Gastrocnemius medialis (tissue), 4 donors: ENCODE data around the gene PITX3. TPM values are rescaled to one million over a fixed set of nuclear protein-coding genes. Genes with fewer than 3 reads are reported as not detected.
"Not testable (repeated sequence)": the region's sequence is repeated elsewhere in the genome, so short reads cannot be mapped to it uniquely, and the experiment has no call there.

Source experiments
- ATAC-seq, 2 donors: fragments of 150-250 bp; one replicate each; pipeline ENCODE4 v1.9.1; 2016
- DNase-seq, 2 donors: peaks; one replicate each; pipeline ENCODE4 v3.0.0-alpha.2; 2019
- H3K27ac ChIP-seq, 4 donors: fragments of 200-600 bp; sonication (generic); 1 replicate in 1 of 4; 2 replicates in 3 of 4; pipeline ENCODE4 v1.5.1; 2016 to 2018; ENCODE audit warnings: mild to moderate bottlenecking in 2 of 4, moderate library complexity in 1 of 4
- H3K27me3 ChIP-seq, 3 donors: fragments of 200-600 bp; sonication (generic) in 2 of 3; 1 replicate in 1 of 3; 2 replicates in 2 of 3; pipeline versions ENCODE4 v1.5.1 to v1.6.0; 2016 to 2019; ENCODE audit warnings: mild to moderate bottlenecking in 1 of 3, moderate library complexity in 1 of 3
- H3K36me3 ChIP-seq, 2 donors: fragments of 200-600 bp; sonication (generic) in 1 of 2; one replicate each; pipeline ENCODE4 v1.5.1; 2017 to 2018
- H3K4me1 ChIP-seq, 2 donors: fragments of 200-600 bp; sonication (generic) in 1 of 2; one replicate each; pipeline ENCODE4 v1.5.1; 2016 to 2017; ENCODE audit warnings: mild to moderate bottlenecking in 2 of 2
- H3K4me3 ChIP-seq, 4 donors: fragments of 200-600 bp; sonication (generic) in 3 of 4; 1 replicate in 1 of 4; 2 replicates in 3 of 4; pipeline ENCODE4 v1.5.1; 2016 to 2019; ENCODE audit warnings: mild to moderate bottlenecking in 2 of 4
- H3K9me3 ChIP-seq, 3 donors: fragments of 200-600 bp; sonication (generic) in 2 of 3; 1 replicate in 1 of 3; 2 replicates in 2 of 3; pipeline ENCODE4 v1.5.1; 2016 to 2019
- POLR2A ChIP-seq, 2 donors: fragments of 450-650 bp; IDR thresholded peaks; one replicate each; pipeline ENCODE4 v1.6.1; 2017; ENCODE audit warnings: antibody characterized with exemption in 2 of 2, mild to moderate bottlenecking in 2 of 2, moderate library complexity in 2 of 2
- in situ Hi-C, 4 donors: fragments of 200-750 bp; cut with MboI; loops; one replicate each; pipeline versions ENCODE4 v1.15.0 to v1.8.0; 2017; ENCODE audit warnings: low sequenced_read_pairs in 4 of 4
- intact Hi-C: fragments of 100-400 bp; cut with DNase I; formaldehyde crosslinking; loops from one replicate; pipeline ENCODE4 v1.15.1; 2023; ENCODE audit warnings: low total_unique reads
- total RNA-seq, 4 donors: library from RNA; depleted of rRNA; stranded (reverse); fragments of >200 nt; gene quantifications; one replicate each; pipeline versions ENCODE4 v1.1.0 to v1.2.3, GENCODE V29; 2016
- TF ChIP-seq, protein P1 (sequence below), 5 experiments: fragments of 450-650 bp in 3 of 5; fragments of 200-600 bp in 2 of 5; sonication (generic) in 2 of 5; IDR thresholded peaks in 4 of 5; conservative IDR thresholded peaks in 1 of 5; 1 replicate in 4 of 5; 2 replicates in 1 of 5; pipeline ENCODE4 v1.5.1; 2016 to 2019; ENCODE audit warnings: antibody characterized with exemption in 5 of 5, mild to moderate bottlenecking in 3 of 5, moderate library complexity in 3 of 5

PITX3 gene
- total RNA-seq, 4 donors from 2014 or later = 4.2 to 8.9 (median 6.5) TPM

DNA sequence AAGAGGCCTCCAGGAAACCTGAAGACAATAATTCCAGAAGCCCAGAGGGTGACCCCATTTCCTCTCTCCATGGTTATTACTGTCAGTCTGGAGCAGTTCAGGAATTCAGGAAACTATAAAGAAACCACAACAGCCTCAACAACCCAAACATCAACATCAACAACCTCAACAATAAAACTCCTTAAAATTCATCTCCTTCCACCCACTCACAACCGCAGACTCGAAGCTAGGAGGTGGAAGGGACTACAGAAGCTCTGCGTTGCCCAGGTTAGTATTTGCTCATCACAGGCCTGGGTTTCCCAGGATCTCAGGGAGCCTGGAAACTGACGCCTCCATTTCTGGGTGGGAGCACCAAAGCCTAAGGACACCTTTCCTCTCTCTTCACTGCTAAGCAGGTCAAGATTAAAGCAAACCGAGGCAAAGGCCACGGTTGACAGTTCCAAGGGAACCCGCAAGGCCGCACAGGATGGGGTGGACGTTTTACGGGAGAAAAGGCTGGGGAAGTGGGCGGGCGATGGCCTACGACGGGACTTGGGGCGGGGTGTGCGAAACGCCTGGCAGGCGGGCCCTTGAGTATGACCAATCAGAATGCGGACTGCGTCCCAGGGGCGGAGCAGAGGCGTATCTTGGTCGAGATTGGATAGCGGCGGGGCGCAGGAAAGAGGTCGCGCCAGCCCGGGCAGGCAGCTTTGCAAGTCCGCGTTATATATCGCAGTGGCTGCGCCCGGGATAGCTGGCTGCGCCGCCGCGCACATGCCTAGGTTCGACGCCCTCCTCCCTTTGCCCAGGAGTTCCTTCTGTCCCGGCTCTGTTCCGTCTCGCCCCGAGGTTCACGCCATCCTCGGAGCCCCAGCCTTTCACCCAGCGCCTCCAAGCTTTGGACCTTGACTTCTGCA is 15.4 kb downstream of the PITX3 start, which contains the start of gene ELOVL3:
Gene ELOVL3, plus strand, starts transcription at position 654 of the 896 bp plus-strand sequence. CDS start 250 bp downstream, outside the sequence.
- intact Hi-C loops = loop anchor here (2.0 kb wide), 1 partner anchor 57 kb away; no protein-coding TSS in a partner anchor

DNA sequence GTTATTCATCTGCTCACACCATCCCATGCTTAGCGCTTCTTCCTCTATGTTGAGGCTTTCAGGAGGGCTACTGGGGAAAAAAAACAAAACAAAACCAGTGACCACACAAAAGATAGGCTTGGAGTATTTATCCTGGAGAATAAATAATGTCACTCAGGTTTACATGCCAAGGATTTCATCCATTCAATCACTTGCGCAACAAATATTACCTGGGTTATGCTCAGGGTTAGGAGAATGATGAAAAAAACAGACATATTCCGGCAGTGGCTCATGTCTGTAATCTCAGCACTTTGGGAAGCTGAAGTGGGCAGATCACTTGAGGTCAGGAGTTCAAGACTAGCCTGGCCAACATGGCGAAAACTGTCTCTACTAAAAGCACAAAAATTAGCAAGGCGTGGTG is 18.5 kb downstream of the PITX3 start:
- H3K36me3 ChIP-seq = no peaks in the 10 kb centered on the region

More for the DNA sequence above, 15.4 kb downstream of the PITX3 start, which contains the start of gene ELOVL3:
- Histone ChIP-seq H3K27ac (peak within 1 kb of the TSS; percentile 74 to 82 (median 79)), H3K4me1 (peaks cover 23 to 24% of the 10 kb centered on the region in 2 donors), H3K4me3 (peak within 1 kb of the TSS; percentile 41 to 55 (median 44)), H3K9me3 (no peaks in the 10 kb centered on the region), H3K36me3 (no peaks in the 10 kb centered on the region), H3K27me3 (no peaks in the 10 kb centered on the region)
- ATAC-seq = peak; percentile 84 to 89
- peak; percentile 89 to 93 for DNase-seq
- in situ Hi-C loops = loop anchor here (5.0 to 10.0 kb wide), 2 partner anchors 61 to 121 kb away; no protein-coding TSS in a partner anchor
- TF ChIP-seq POLR2A (IDR thresholded peaks at IDR 0.05) = peak in 1 of 2 donors; percentile 33
- TF ChIP-seq, protein P1, sequence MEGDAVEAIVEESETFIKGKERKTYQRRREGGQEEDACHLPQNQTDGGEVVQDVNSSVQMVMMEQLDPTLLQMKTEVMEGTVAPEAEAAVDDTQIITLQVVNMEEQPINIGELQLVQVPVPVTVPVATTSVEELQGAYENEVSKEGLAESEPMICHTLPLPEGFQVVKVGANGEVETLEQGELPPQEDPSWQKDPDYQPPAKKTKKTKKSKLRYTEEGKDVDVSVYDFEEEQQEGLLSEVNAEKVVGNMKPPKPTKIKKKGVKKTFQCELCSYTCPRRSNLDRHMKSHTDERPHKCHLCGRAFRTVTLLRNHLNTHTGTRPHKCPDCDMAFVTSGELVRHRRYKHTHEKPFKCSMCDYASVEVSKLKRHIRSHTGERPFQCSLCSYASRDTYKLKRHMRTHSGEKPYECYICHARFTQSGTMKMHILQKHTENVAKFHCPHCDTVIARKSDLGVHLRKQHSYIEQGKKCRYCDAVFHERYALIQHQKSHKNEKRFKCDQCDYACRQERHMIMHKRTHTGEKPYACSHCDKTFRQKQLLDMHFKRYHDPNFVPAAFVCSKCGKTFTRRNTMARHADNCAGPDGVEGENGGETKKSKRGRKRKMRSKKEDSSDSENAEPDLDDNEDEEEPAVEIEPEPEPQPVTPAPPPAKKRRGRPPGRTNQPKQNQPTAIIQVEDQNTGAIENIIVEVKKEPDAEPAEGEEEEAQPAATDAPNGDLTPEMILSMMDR (IDR thresholded peaks at IDR 0.05 in 4 of 5, conservative IDR thresholded peaks at IDR 0.05 in 1 of 5) = peak in 1 of 5 experiments; percentile 30

DNA sequence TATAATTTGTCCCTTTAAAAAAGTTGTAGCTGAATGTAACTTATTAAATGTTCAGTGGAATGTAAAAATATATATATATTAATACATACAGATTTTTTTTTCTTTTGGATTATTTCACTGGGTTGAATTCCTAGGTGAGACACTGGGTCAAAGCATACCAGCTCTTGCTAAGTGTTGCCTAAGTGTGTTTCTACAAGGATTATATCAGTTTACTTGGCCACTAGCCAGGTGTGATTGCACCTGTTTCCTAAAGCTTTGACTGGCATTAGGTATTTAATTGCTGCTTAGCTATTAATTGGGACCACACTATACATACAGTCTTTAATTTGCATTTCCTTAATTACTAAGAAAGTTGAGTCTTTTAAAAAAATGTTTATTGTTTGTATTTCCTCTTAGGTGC is 20.7 kb downstream of the PITX3 start:
- in situ Hi-C loops = loop anchor here in 2 of 4 donors (10.0 to 25.0 kb wide), 2 partner anchors 56 to 342 kb away; no protein-coding TSS in a partner anchor

More for the DNA sequence above, 18.5 kb downstream of the PITX3 start:
- in situ Hi-C loops (loop anchor here in 2 of 4 donors (10.0 to 25.0 kb wide), 2 partner anchors 58 to 340 kb away; no protein-coding TSS in a partner anchor), intact Hi-C loops (no loop called here)
- Histone ChIP-seq H3K9me3 (no peaks in the 10 kb centered on the region), H3K4me1 (peaks cover 13 to 24% of the 10 kb centered on the region in 2 donors), H3K27ac (no peak overlapping the region), H3K27me3 (no peaks in the 10 kb centered on the region), H3K4me3 (no peak overlapping the region)
- TF ChIP-seq, protein P1 (IDR thresholded peaks at IDR 0.05 in 4 of 5, conservative IDR thresholded peaks at IDR 0.05 in 1 of 5) = no peak
- TF ChIP-seq POLR2A (IDR thresholded peaks at IDR 0.05) = no peak
- DNase-seq (no peak), ATAC-seq (no peak)

DNA sequence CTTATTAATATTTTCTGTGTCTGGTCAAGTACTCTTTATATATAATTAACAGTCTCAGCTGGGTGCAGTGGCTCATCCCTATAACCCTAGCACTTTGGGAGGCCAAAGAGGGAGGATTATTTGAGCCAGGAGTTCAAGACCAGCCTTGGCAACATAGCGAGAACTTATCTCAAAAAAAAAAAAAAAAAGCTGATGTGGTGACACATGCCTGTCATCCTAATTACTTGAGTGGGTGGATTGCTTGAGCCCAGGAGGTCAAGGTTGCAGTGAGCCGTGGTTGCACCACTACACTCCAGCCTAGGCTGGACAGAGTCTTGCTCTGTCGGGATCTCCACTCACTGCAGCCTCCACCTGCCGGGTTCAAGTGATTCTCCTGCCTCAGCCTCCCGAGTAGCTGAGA is 21.9 kb downstream of the PITX3 start:
- no peak overlapping the region for H3K27ac ChIP-seq
- peaks cover 6 to 11% of the 10 kb centered on the region in 2 donors for H3K4me1 ChIP-seq
- no peaks in the 10 kb centered on the region for H3K27me3 ChIP-seq
- in situ Hi-C loops = loop anchor here in 1 of 4 donors (25.0 kb wide), 1 partner anchor 343 kb away; no protein-coding TSS in a partner anchor
- no peak for TF ChIP-seq POLR2A (IDR thresholded peaks at IDR 0.05)
- TF ChIP-seq, protein P1 (IDR thresholded peaks at IDR 0.05 in 4 of 5, conservative IDR thresholded peaks at IDR 0.05 in 1 of 5) = no peak
- DNase-seq (no peak), ATAC-seq (no peak)
- H3K36me3 ChIP-seq = no peaks in the 10 kb centered on the region
- intact Hi-C loops = no loop called here
- no peak overlapping the region for H3K4me3 ChIP-seq
- H3K9me3 ChIP-seq = no peaks in the 10 kb centered on the region

More for the DNA sequence above, 20.7 kb downstream of the PITX3 start:
- no peaks in the 10 kb centered on the region for H3K9me3 ChIP-seq
- no peak for DNase-seq
- peak in 1 of 2 donors; percentile 61 for ATAC-seq
- H3K27me3 ChIP-seq = no peaks in the 10 kb centered on the region
- H3K4me3 ChIP-seq = no peak overlapping the region
- intact Hi-C loops = no loop called here
- TF ChIP-seq, protein P1 (IDR thresholded peaks at IDR 0.05 in 4 of 5, conservative IDR thresholded peaks at IDR 0.05 in 1 of 5) = no peak
- no peak for TF ChIP-seq POLR2A (IDR thresholded peaks at IDR 0.05)
- no peak overlapping the region for H3K27ac ChIP-seq
- H3K4me1 ChIP-seq = peaks cover 10 to 16% of the 10 kb centered on the region in 2 donors
- H3K36me3 ChIP-seq = no peaks in the 10 kb centered on the region

DNA sequence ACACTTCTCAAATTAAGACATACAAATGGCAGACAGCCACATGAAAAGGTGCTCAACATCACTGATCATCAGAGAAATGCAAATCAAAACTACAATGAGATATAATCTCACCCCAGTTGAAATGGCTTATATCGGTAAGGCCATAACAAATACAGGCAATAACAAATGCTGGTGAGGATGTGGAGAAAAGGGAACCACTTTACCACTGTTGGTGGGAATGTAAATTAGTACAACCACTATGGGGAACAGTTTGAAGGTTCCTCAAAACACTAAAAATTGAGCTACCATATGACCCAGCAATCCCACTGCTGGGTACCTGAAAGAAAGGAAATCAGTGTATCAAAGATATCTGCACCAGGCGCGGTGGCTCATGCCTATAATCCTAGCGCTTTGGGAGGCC is 27.7 kb downstream of the PITX3 start:
- H3K36me3 ChIP-seq, intact Hi-C loops, DNase-seq, H3K4me1 ChIP-seq, H3K9me3 ChIP-seq, H3K27me3 ChIP-seq, H3K4me3 ChIP-seq, ATAC-seq, H3K27ac ChIP-seq: not testable (repeated sequence)
- in situ Hi-C loops = loop anchor here in 1 of 4 donors (25.0 kb wide), 1 partner anchor 349 kb away; no protein-coding TSS in a partner anchor
